Measurements from ENCODE around the gene IL4R. TPM values are rescaled to one million over a fixed set of nuclear protein-coding genes. Genes with fewer than 3 reads are reported as not detected.
"Not testable (repeated sequence)": the region's sequence is repeated elsewhere in the genome, so short reads cannot be mapped to it uniquely, and the experiment has no call there.

IL4R gene
- total RNA-seq, 6 experiments from 2014 or later = 38.8 to 147 (median 46.9) TPM

GRCh38 chr16:27394516-27394915, 80.7 kb downstream of the IL4R start:
- H3K27ac ChIP-seq = no peak overlapping the region
- H3K9me3 ChIP-seq = no peaks in the 10 kb centered on the region
- DNase-seq = no peak
- intact Hi-C loops (cut with DNase I) = no loop called here
- no peaks in the 10 kb centered on the region for H3K27me3 ChIP-seq
- no peaks in the 10 kb centered on the region for H3K36me3 ChIP-seq
- ATAC-seq = no peak
- no peaks in the 10 kb centered on the region for H3K4me1 ChIP-seq
- TF ChIP-seq CTCF (IDR thresholded peaks at IDR 0.05) (no peak), POLR2A (IDR thresholded peaks at IDR 0.05) (no peak)
- H3K4me3 ChIP-seq = no peak overlapping the region

- 74% methylated on average over 15 of the region's 15 CpGs for WGBS (ENCODE audit: insufficient coverage, low coverage, low lambda C conversion rate, missing lambda C conversion rate)
- not testable (repeated sequence) for H3K4me3 ChIP-seq, H3K27ac ChIP-seq
Observed at GRCh38 chr16:27398341-27398893, 84.6 kb downstream of the IL4R start.

GRCh38 chr16:27398894-27399853, 85.4 kb downstream of the IL4R start:
- WGBS (ENCODE audit: insufficient coverage, low coverage, low lambda C conversion rate, missing lambda C conversion rate) = 75% methylated on average over 8 of the region's 8 CpGs

More at GRCh38 chr16:27398341-27398893, 84.6 kb downstream of the IL4R start:
- ATAC-seq; H3K9me3 ChIP-seq; H3K4me1 ChIP-seq; H3K27me3 ChIP-seq; H3K36me3 ChIP-seq; intact Hi-C loops (cut with DNase I); DNase-seq: not testable (repeated sequence)

GRCh38 chr16:27399969-27400368, 86.2 kb downstream of the IL4R start:
- TF ChIP-seq POLR2A (IDR thresholded peaks at IDR 0.05) = no peak
- no peak for TF ChIP-seq CTCF (IDR thresholded peaks at IDR 0.05)
- Histone ChIP-seq H3K4me1 (no peaks in the 10 kb centered on the region), H3K4me3 (no peak overlapping the region), H3K27ac (no peak overlapping the region), H3K36me3 (no peaks in the 10 kb centered on the region), H3K9me3 (no peaks in the 10 kb centered on the region), H3K27me3 (no peaks in the 10 kb centered on the region)
- ATAC-seq (no peak), DNase-seq (no peak)
- intact Hi-C loops (cut with DNase I) = no loop called here
- WGBS (ENCODE audit: insufficient coverage, low coverage, low lambda C conversion rate, missing lambda C conversion rate) = 77% methylated on average over 2 of the region's 2 CpGs

More at GRCh38 chr16:27398894-27399853, 85.4 kb downstream of the IL4R start:
- Histone ChIP-seq H3K4me1 (no peaks in the 10 kb centered on the region), H3K4me3 (no peak overlapping the region), H3K36me3 (no peaks in the 10 kb centered on the region), H3K27ac (no peak overlapping the region), H3K27me3 (no peaks in the 10 kb centered on the region), H3K9me3 (no peaks in the 10 kb centered on the region)
- ATAC-seq (no peak), DNase-seq (no peak)
- no peak for TF ChIP-seq POLR2A (IDR thresholded peaks at IDR 0.05)
- TF ChIP-seq CTCF (IDR thresholded peaks at IDR 0.05) = no peak
- intact Hi-C loops (cut with DNase I) = no loop called here

Data from right lobe of liver (tissue), 6 donors.